HG03469 (cell line): ENCODE results near the gene PDGFB.

Experiments used
- ATAC-seq: cut with Tn5 transposase; IDR thresholded peaks from one replicate; pipeline ENCODE4 v1.9.1; 2021; ENCODE audit warnings: mild to moderate bottlenecking, moderate library complexity, moderate number of reproducible peaks; ENCODE audit not compliant: unreplicated experiment

Gene PDGFB

GRCh38 chr22:39178206-39179111 lies 66.3 kb downstream of the PDGFB start:
- no peak for ATAC-seq

- ATAC-seq = no peak
Measured at GRCh38 chr22:39177791-39178190, 67.0 kb downstream of the PDGFB start.

- ATAC-seq = no peak
Measured at GRCh38 chr22:39177456-39177775, 67.4 kb downstream of the PDGFB start.

- no peak for ATAC-seq
Measured at GRCh38 chr22:39176714-39177455, 67.9 kb downstream of the PDGFB start.

GRCh38 chr22:39176143-39176713 lies 68.6 kb downstream of the PDGFB start:
- ATAC-seq = no peak

GRCh38 chr22:39175353-39176142 lies 69.2 kb downstream of the PDGFB start:
- no peak for ATAC-seq

- no peak for ATAC-seq
Measured at GRCh38 chr22:39174498-39175352, 70.1 kb downstream of the PDGFB start.

- no peak for ATAC-seq
Measured at GRCh38 chr22:39173787-39174497, 70.8 kb downstream of the PDGFB start.
